Endothelial cell of umbilical vein (primary cell): ENCODE measurements around the gene ANKMY1. TPM values are rescaled to one million over a fixed set of nuclear protein-coding genes. Genes with fewer than 3 reads are reported as not detected.

Experiments
- BruUV-seq: library from RNA; stranded (reverse); fragments of 400-500 nt; replicated peaks from 2 replicates; lab custom pipeline; 2021; lab: Mats Ljungman, UMichigan
- CTCF ChIA-PET: fragments of 300-600, 350-600 bp; sonication (Branson Sonifier 250); formaldehyde crosslinking; loops from one replicate; lab custom pipeline; 2021; ENCODE audit warnings: antibody characterized with exemption, inconsistent platforms; lab: Charles Lee
- POLR2A ChIA-PET: fragments of 300-600, 350-600 bp; sonication (Branson Sonifier 250); formaldehyde crosslinking; loops from one replicate; lab custom pipeline; 2021; ENCODE audit warnings: antibody characterized with exemption, inconsistent platforms; lab: Charles Lee
- DNase-seq: peaks from one replicate; pipeline ENCODE4 v3.0.0-alpha.2; 2011; ENCODE audit warnings: low read depth, low spot score
- FAIRE-seq: peaks from 2 replicates; lab custom pipeline; 2011; peaks lifted over from hg19 to GRCh38; lab: Jason Lieb, UNC
- H2AFZ ChIP-seq: 2 replicates; pipeline ENCODE4 v1.6.0; 2012; ENCODE audit warnings: low read depth, low read length, control low read depth, inconsistent platforms
- H3K27ac ChIP-seq: 2 replicates; pipeline ENCODE4 v1.5.1; 2011; ENCODE audit warnings: low read depth, mild to moderate bottlenecking, control low read depth, low read length, moderate library complexity; ENCODE audit not compliant: insufficient read depth
- H3K27me3 ChIP-seq, 2 experiments: 2 replicates each; pipeline versions ENCODE4 v1.6.0 to v1.6.1; 2011; ENCODE audit warnings: low read length in 2 of 2, mixed read lengths in 1 of 2; ENCODE audit not compliant: control insufficient read depth in 2 of 2, insufficient read depth in 2 of 2
- H3K36me3 ChIP-seq, 2 experiments: 2 replicates in 1 of 2; 3 replicates in 1 of 2; pipeline ENCODE4 v1.5.1; 2011; ENCODE audit warnings: low read length in 2 of 2, mild to moderate bottlenecking in 1 of 2, moderate library complexity in 1 of 2; ENCODE audit not compliant: control insufficient read depth in 2 of 2, insufficient read depth in 2 of 2; ENCODE audit errors: extremely low read depth in 1 of 2
- H3K4me1 ChIP-seq: 3 replicates; pipeline ENCODE4 v1.5.1; 2011; ENCODE audit warnings: mild to moderate bottlenecking, low read length; ENCODE audit not compliant: control insufficient read depth, insufficient read depth; ENCODE audit errors: extremely low read depth
- H3K4me2 ChIP-seq: 2 replicates; pipeline ENCODE4 v1.6.1; 2011; ENCODE audit warnings: low read length, control low read depth, mixed read lengths; ENCODE audit not compliant: insufficient read depth
- H3K4me3 ChIP-seq, 3 experiments: fragments of 200-600 bp in 1 of 3; sonication (generic), shearing (Covaris generic) in 1 of 3; replicated peaks in 1 of 3; 2 replicates each; pipeline ENCODE4 v1.5.1; 2011 to 2016; ENCODE audit warnings: control low read depth in 3 of 3, low read length in 3 of 3, mild to moderate bottlenecking in 2 of 3, inconsistent platforms in 1 of 3, low read depth in 1 of 3, moderate library complexity in 1 of 3; ENCODE audit not compliant: insufficient read depth in 1 of 3
- H3K79me2 ChIP-seq: 2 replicates; pipeline ENCODE4 v1.6.0; 2012; ENCODE audit warnings: low read length, inconsistent platforms; ENCODE audit not compliant: control insufficient read depth, insufficient read depth
- H3K9ac ChIP-seq: replicated peaks from 2 replicates; pipeline ENCODE3; 2011; ENCODE audit warnings: low read length, control low read depth; ENCODE audit not compliant: insufficient read depth; ENCODE audit errors: extremely low read depth
- H3K9me1 ChIP-seq: replicated peaks from 3 replicates; pipeline ENCODE4 v1.6.0; 2011; ENCODE audit warnings: mild to moderate bottlenecking, low read length; ENCODE audit not compliant: control insufficient read depth, insufficient read depth; ENCODE audit errors: extremely low read depth
- H3K9me3 ChIP-seq: replicated peaks from 2 replicates; pipeline ENCODE4 v1.5.1; 2012; ENCODE audit warnings: low read length, inconsistent platforms; ENCODE audit not compliant: control insufficient read depth, insufficient read depth
- H4K20me1 ChIP-seq: replicated peaks from 2 replicates; pipeline ENCODE3; 2011; ENCODE audit warnings: mild to moderate bottlenecking, low read length; ENCODE audit not compliant: control insufficient read depth, insufficient read depth; ENCODE audit errors: extremely low read depth
- EZH2 ChIP-seq: IDR thresholded peaks from 2 replicates; pipeline ENCODE4 v1.6.1; 2012; ENCODE audit warnings: borderline replicate concordance, low read depth, mild to moderate bottlenecking, moderate library complexity, low read length, inconsistent platforms; ENCODE audit not compliant: severe bottlenecking
- FOS ChIP-seq: IDR thresholded peaks from 2 replicates; pipeline ENCODE4 v1.6.1; 2011; ENCODE audit warnings: mild to moderate bottlenecking, low read length, moderate library complexity, borderline replicate concordance; ENCODE audit not compliant: insufficient read depth
- GATA2 ChIP-seq: IDR thresholded peaks from 2 replicates; pipeline ENCODE4 v1.7.0; 2011; ENCODE audit warnings: low read depth, mild to moderate bottlenecking, moderate library complexity, mixed read lengths, low read length; ENCODE audit not compliant: insufficient read length, insufficient read depth
- JUN ChIP-seq: IDR thresholded peaks from 2 replicates; pipeline ENCODE4 v1.6.1; 2011; ENCODE audit warnings: borderline replicate concordance, low read depth; ENCODE audit not compliant: insufficient read length, insufficient read depth
- MYC ChIP-seq: IDR thresholded peaks from one replicate; pipeline ENCODE4 v1.6.1; 2011; ENCODE audit warnings: mild to moderate bottlenecking, low read depth, low read length
- POLR2A ChIP-seq: IDR thresholded peaks from 2 replicates; pipeline ENCODE4 v1.6.1; 2012; ENCODE audit warnings: low read depth, mild to moderate bottlenecking, control low read depth, low read length
- POLR2AphosphoS5 ChIP-seq: IDR thresholded peaks from 2 replicates; pipeline ENCODE4 v1.6.1; 2012; ENCODE audit warnings: low read depth, mild to moderate bottlenecking, control low read depth, low read length, moderate library complexity; ENCODE audit not compliant: insufficient read depth
- dilution Hi-C: fragments of 300-500 bp; cut with MboI; formaldehyde crosslinking; loops from one replicate; pipeline ENCODE4 v1.15.0; 2019; ENCODE audit warnings: low sequenced_read_pairs; ENCODE audit not compliant: extremely low pct_ligation_motif_present
- intact Hi-C: fragments of 100-400 bp; cut with micrococcal nuclease; formaldehyde crosslinking; loops from one replicate; pipeline ENCODE4 v1.10.0; 2022
- polyA plus RNA-seq, 4 experiments: library from polyadenylated mRNA; depleted of rRNA in 3 of 4; stranded (reverse) in 3 of 4; unstranded in 1 of 4; fragments of >200 nt; gene quantifications; 2 replicates each; pipeline versions ENCODE4 v1.2.1 to v1.2.3, GENCODE V29; 2011 to 2012; ENCODE audit warnings: missing spikeins in 1 of 4
- total RNA-seq: library from RNA; stranded (reverse); gene quantifications from 2 replicates; pipeline ENCODE4 v1.2.3, GENCODE V29; 2021
- TF ChIP-seq, protein P1 (sequence below), 2 donors: IDR thresholded peaks; 1 replicate in 1 of 2; 2 replicates in 1 of 2; pipeline ENCODE4 v1.5.1; 2011; ENCODE audit warnings: low read length in 2 of 2, mild to moderate bottlenecking in 2 of 2, moderate library complexity in 2 of 2, control low read depth in 1 of 2, inconsistent platforms in 1 of 2, low read depth in 1 of 2; ENCODE audit not compliant: insufficient read depth in 1 of 2; ENCODE audit errors: extremely low read depth in 1 of 2
- TF ChIP-seq, protein P2 (sequence below): IDR thresholded peaks from 2 replicates; pipeline ENCODE4 v1.6.1; 2011; ENCODE audit not compliant: insufficient read depth, insufficient read length

The ANKMY1 gene
- total and polyA plus RNA-seq, 2 donors (not counting 3 experiments of a cell fraction or from before 2014, with no cell fraction given): 9.0 to 16.0 TPM

- Histone ChIP-seq H3K27ac (no peak overlapping the region), H3K9me3 (no peaks in the 10 kb centered on the region), H2AFZ (no peak overlapping the region), H3K27me3 (no peaks in the 10 kb centered on the region), H3K4me2 (peak overlapping the region; percentile 67), H3K79me2 (peaks cover 13% of the 10 kb centered on the region), H3K4me1 (peaks cover 34% of the 10 kb centered on the region), H3K9me1 (no peaks in the 10 kb centered on the region), H4K20me1 (no peaks in the 10 kb centered on the region), H3K36me3 (peaks cover 0 to under 1% of the 10 kb centered on the region in 2 experiments), H3K9ac (no peak overlapping the region), H3K4me3 (no peak overlapping the region)
- dilution Hi-C loops: no loop called here
- CTCF ChIA-PET: interaction anchor here (0.8 to 4.3 kb wide), 3 partner anchors 9 to 45 kb away, joined by 3 to 22 read pairs (median 4); partner anchors contain the start of genes CAPN10 and RNPEPL1
- FAIRE-seq: no peak
- BruUV-seq: no TSS peak
- TF ChIP-seq POLR2A (no peak), POLR2AphosphoS5 (no peak), EZH2 (no peak), GATA2 (no peak), MYC (no peak), FOS (no peak), JUN (no peak)
- TF ChIP-seq, protein P1, sequence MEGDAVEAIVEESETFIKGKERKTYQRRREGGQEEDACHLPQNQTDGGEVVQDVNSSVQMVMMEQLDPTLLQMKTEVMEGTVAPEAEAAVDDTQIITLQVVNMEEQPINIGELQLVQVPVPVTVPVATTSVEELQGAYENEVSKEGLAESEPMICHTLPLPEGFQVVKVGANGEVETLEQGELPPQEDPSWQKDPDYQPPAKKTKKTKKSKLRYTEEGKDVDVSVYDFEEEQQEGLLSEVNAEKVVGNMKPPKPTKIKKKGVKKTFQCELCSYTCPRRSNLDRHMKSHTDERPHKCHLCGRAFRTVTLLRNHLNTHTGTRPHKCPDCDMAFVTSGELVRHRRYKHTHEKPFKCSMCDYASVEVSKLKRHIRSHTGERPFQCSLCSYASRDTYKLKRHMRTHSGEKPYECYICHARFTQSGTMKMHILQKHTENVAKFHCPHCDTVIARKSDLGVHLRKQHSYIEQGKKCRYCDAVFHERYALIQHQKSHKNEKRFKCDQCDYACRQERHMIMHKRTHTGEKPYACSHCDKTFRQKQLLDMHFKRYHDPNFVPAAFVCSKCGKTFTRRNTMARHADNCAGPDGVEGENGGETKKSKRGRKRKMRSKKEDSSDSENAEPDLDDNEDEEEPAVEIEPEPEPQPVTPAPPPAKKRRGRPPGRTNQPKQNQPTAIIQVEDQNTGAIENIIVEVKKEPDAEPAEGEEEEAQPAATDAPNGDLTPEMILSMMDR (IDR thresholded peaks at IDR 0.05; ENCODE audit: extremely low read depth in 1 of 2, insufficient read depth in 1 of 2, low read depth in 1 of 2, low read length in 2 of 2): no peak
- TF ChIP-seq, protein P2, sequence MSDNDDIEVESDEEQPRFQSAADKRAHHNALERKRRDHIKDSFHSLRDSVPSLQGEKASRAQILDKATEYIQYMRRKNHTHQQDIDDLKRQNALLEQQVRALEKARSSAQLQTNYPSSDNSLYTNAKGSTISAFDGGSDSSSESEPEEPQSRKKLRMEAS: no peak
- intact Hi-C loops: no loop called here
- POLR2A ChIA-PET: no interaction called here
- DNase-seq: no peak
These were observed 1.5 kb upstream of the ANKMY1 start for GRCh38 chr2:240559286-240559685.
